Neural progenitor cell (in vitro differentiated cells): Measurements from ENCODE around the gene USP49.

Experiments used
- EZH2 ChIP-seq: fragments of 200-600 bp; sonication (generic); IDR thresholded peaks from 2 replicates; pipeline ENCODE4 v1.6.1; 2017; ENCODE audit warnings: antibody characterized with exemption, mild to moderate bottlenecking, moderate library complexity
- EZH2phosphoT487 ChIP-seq: fragments of 200-600 bp; sonication (generic); IDR thresholded peaks from 2 replicates; pipeline ENCODE4 v1.6.1; 2017; ENCODE audit warnings: antibody characterized with exemption
- TF ChIP-seq, protein P1 (sequence below): fragments of 200-600 bp; sonication (generic); IDR thresholded peaks from 2 replicates; pipeline ENCODE4 v1.5.1; 2017; ENCODE audit warnings: antibody characterized with exemption, mild to moderate bottlenecking

DNA sequence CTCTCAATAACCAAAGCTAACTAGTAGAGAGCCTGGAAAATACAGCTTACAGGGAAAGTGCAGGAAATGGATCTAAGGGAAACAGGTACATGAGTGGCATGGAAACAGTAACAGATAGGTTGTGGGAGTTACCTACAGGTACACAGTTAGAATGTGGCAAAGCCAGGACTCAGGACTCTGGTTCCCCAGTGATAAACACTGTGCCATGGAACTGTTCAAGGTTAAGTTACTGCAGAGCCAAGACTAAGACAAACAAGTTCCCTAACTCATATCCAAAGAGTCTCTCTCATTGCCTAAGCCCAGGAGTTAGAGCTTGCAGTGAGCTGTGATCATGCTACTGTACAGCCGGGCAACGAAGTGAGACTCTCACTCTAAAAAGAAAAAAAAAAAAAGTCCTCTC is 19.2 kb upstream of the USP49 start:
- TF ChIP-seq, protein P1, sequence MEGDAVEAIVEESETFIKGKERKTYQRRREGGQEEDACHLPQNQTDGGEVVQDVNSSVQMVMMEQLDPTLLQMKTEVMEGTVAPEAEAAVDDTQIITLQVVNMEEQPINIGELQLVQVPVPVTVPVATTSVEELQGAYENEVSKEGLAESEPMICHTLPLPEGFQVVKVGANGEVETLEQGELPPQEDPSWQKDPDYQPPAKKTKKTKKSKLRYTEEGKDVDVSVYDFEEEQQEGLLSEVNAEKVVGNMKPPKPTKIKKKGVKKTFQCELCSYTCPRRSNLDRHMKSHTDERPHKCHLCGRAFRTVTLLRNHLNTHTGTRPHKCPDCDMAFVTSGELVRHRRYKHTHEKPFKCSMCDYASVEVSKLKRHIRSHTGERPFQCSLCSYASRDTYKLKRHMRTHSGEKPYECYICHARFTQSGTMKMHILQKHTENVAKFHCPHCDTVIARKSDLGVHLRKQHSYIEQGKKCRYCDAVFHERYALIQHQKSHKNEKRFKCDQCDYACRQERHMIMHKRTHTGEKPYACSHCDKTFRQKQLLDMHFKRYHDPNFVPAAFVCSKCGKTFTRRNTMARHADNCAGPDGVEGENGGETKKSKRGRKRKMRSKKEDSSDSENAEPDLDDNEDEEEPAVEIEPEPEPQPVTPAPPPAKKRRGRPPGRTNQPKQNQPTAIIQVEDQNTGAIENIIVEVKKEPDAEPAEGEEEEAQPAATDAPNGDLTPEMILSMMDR, result no peak
- TF ChIP-seq EZH2 (no peak), EZH2phosphoT487 (no peak)
